Measurements from ENCODE around the gene USP44.

The USP44 gene

GRCh38 chr12:95548056-95548538 lies 3.2 kb downstream of the USP44 start:
- DNase-seq (ENCODE audit: low spot score), result no peak

GRCh38 chr12:95547522-95548055 lies 3.7 kb downstream of the USP44 start:
- no peak for DNase-seq (ENCODE audit: low spot score)

DNA sequence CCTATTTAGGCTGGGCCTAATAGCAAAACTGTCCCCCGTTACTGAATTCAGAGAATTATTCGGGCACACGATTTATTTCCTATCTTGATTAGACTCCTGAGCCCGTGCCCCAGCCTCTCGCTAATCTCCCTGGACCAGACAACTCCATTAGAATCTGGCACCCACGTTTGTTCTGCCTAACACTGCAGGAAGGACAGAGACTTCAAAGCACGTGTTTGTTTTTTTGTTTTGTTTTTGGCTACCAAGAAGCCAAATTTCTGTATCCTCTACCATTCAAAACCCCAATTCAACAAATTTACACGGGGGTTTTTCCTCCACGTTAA lies 4.8 kb downstream of the USP44 start:
- no peak for DNase-seq (ENCODE audit: low spot score)

- DNase-seq (ENCODE audit: low spot score), result no peak
These were observed 5.4 kb downstream of the USP44 start for GRCh38 chr12:95545731-95546490.

GRCh38 chr12:95545303-95545702 lies 6.0 kb downstream of the USP44 start:
- no peak for DNase-seq (ENCODE audit: low spot score)

DNA sequence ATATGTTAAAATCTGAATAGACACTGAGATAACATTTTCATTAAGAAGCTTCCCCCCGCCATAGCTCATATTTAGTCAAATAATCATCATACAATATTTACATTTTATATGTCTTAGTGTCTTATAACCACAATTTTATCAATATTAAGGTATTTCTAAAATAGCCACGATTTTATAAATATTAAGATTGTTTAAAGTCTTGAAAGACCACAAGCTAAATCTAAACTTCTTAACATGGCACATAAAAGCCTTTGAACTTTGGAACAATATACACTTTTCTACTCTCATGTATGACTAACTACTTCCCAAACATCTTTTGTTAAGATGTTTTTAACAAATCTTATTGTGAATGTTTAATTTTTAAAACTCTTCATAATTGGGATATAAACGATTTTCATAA lies 6.5 kb downstream of the USP44 start:
- no peak for DNase-seq (ENCODE audit: low spot score)

DNA sequence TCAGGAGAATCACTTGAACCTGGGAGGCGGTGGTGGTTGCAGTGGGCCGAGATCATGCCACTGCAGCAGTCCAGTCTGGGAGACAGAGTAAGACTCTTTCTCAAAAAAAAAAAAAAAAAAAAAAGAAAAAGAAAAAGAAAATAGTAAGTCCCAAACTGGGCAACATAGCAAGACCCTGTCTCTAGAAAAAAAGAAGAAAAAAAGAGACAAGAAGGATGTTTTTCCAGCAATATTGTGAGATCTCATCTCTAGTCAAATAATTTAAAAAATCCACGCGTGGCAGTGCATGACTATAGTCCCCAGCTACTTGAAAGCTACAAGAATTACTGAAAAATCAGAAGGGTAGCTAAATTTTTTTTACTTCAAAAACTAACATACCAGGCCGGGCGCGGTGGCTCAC lies 8.0 kb downstream of the USP44 start:
- DNase-seq (ENCODE audit: low spot score), result no peak

DNA sequence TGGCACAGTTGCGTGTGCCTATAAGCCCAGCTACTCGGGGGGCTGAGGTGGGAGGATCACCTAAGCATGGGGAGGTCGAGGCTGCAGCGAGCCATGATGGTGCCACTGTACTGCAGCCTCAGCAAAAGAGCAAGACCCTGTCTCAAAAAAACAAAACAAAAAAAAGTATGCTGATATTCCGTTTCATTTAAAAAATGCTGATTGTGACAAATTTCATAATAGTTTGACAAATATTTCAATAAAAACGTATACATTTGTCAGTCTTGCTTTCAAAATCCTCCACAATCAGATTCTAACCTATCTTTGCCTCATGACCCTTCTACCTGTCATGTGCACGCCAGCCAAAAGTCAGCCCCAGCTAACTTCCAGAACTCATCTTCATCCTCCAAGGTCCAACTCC lies 9.8 kb downstream of the USP44 start:
- no peak for DNase-seq (ENCODE audit: low spot score)

DNA sequence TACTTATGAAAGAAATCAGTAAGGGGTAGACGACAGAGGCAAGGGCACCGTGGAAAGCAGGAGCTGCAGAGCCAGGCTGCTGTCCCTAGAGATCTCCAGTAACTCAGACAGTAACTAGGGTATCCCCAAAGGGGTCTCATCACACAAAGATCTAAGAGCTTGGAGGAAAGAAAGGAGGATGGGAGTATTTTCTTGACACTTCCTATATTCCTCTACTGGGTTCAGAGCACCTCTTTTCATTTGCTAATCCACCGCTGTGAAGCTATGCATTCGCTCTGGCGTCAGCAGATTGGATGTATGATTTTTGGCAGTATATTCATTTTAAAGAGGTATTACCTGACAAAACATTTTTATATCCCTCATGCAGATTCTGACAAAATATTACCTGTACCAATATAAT lies 12.6 kb downstream of the USP44 start:
- DNase-seq (ENCODE audit: low spot score), result no peak

- DNase-seq (ENCODE audit: low spot score), result no peak
These were observed 13.3 kb downstream of the USP44 start for GRCh38 chr12:95538006-95538405.

DNA sequence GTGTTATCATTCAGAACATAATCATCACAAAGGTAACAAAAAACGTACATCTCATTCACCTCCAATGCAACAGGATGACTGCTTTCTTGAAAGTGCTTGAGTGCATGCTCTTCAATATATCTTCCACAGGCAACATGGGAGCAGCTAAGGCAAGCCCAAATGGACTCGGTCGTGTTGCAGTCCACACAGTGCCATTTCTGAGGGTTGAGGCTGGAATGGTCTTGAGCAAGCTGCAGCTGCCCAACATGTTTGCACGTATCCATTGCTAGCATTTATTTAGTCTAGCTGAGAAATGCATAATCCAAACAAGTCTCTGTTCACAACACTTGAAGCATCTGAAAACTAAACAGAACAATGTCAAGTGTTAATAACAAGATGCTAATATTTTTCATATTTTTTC lies 17.3 kb downstream of the USP44 start:
- no peak for DNase-seq (ENCODE audit: low spot score)

DNA sequence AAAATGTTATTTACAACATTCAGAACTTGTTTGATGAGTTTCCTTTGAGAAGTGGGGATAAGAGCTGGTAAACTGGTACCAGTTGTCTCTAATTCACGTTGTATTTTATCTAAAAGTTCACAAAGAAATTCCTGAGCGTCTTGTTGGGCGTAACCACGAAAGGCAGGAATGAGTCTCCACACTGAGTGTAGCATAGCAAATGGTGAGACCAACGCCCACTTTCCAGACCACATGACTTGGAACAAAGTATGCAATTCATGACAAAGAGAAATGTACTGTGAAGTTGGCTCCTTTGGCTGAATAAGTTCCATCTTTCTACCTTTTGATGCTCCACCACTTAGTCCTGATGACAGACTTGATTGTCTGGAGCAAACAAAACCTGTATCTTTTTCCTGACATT lies 18.4 kb downstream of the USP44 start:
- no peak for DNase-seq (ENCODE audit: low spot score)

DNA sequence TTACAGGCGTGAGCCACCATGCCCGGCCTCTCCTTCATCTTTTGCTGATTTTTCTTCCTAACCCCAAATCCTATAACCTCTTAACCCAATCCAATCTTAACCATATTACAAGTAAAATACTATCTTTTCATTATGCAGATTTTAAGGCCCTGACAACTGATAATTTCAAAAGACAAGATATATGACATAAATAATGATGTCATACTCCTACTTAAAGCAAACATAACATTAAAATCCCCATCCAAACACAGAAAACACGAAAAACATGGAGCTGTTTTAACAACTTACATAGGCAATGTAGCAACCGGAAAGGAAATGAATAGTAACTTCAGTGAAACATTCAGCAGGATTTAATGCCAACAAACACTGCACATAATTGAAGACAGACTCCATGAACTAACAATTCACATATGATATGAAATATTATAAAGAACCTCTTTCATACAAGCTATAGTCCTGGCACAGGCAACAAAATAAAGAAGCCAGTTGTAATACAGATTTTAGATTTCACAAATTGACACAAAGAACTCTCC lies 21.5 kb downstream of the USP44 start:
- DNase-seq (ENCODE audit: low spot score), result no peak

GRCh38 chr12:95528431-95528830 lies 22.8 kb downstream of the USP44 start:
- DNase-seq (ENCODE audit: low spot score), result no peak

- DNase-seq (ENCODE audit: low spot score), result no peak
These were observed 28.6 kb downstream of the USP44 start for GRCh38 chr12:95522692-95523091.

- no peak for DNase-seq (ENCODE audit: low spot score)
These were observed 30.5 kb downstream of the USP44 start for GRCh38 chr12:95520816-95521215.

GRCh38 chr12:95518944-95519343 lies 32.3 kb downstream of the USP44 start:
- DNase-seq (ENCODE audit: low spot score), result no peak

DNA sequence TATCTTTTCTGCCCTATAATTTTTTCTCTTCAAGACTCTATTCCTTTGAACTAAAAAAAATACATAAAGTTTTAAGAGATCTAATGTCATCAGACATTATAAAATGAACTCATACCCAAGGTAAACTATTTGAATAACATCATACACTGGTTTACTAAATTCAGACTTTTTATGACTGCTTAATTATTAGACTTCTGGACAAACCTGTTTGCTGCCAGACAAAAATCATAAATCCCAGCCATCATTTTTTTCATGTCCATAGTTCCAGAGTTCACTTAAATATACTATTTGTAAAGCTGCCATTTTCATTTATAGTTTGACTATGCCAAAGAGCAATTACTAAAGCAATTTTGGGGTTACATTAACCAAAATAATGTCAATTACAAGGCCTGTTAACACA lies 34.0 kb downstream of the USP44 start:
- no peak for DNase-seq (ENCODE audit: low spot score)

GRCh38 chr12:95516757-95517156 lies 34.5 kb downstream of the USP44 start:
- no peak for DNase-seq (ENCODE audit: low spot score)

GRCh38 chr12:95515197-95515596 lies 36.1 kb downstream of the USP44 start:
- DNase-seq (ENCODE audit: low spot score), result no peak

DNA sequence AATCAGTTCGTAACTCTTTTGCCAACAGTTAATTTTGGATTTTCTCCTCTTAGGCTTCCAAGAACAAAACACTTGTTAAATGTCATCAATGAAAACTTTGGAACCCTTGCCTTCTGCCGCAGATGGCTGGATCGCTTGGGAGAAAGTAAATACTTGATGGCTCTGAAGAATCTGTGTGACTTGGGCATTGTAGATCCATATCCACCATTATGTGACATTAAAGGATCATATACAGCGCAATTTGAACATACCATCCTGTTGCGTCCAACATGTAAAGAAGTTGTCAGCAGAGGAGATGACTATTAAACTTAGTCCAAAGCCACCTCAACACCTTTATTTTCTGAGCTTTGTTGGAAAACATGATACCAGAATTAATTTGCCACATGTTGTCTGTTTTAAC lies 37.7 kb downstream of the USP44 start:
- no peak for DNase-seq (ENCODE audit: low spot score)

DNA sequence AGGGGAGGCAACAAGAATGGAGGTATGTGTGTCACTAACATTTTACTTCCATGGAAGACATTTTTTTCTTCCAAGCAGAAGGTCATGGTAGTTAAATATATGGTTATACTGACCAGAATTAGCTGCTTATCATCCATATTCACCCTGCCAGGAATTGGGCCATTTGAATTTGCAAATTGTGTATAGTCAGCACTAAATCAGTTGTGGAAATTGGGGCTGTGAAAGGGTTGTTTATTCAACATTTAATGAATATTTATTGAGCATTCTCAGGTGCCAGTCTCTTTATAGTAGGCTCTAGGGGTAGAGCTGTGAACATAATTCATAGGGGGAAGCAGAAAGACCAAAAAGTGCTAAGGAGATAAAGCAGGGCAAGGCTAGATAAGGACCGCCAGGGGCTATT lies 39.3 kb downstream of the USP44 start:
- no peak for DNase-seq (ENCODE audit: low spot score)

DNA sequence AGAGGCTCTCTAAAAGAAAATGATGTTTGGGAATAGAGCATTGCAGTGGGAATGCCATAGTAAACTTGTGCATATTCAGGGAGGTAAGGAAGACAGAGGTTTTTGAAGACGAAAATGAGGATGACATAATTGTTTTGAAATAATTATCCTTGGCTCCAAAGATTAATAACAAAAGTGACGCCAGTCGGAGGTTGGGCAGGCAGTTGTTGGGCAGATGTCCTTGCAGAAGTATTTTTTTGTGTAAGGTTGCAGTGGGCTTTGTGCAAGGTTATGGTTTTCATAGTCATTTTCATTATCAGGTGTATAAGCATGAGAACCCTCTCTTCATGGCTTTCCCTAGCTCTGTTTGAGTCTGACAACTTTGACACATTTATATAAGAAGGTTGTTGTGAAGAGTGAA lies 42.0 kb downstream of the USP44 start:
- DNase-seq (ENCODE audit: low spot score), result no peak

Data from activated CD4-positive, alpha-beta T cell treated with anti-CD3 and anti-CD28 coated beads, Interleukin-2, Interleukin-4, amounts not matched to agents 100 ng/mL and 50 ng/mL, durations not matched to agents 16 hours and 8 hours (primary cell).